Measurements from ENCODE around the gene HSD17B12. TPM values are rescaled to one million over a fixed set of nuclear protein-coding genes. Genes with fewer than 3 reads are reported as not detected.

The HSD17B12 gene
- total and polyA plus RNA-seq, 5 donors: 69.1 to 147 (median 104) TPM

DNA sequence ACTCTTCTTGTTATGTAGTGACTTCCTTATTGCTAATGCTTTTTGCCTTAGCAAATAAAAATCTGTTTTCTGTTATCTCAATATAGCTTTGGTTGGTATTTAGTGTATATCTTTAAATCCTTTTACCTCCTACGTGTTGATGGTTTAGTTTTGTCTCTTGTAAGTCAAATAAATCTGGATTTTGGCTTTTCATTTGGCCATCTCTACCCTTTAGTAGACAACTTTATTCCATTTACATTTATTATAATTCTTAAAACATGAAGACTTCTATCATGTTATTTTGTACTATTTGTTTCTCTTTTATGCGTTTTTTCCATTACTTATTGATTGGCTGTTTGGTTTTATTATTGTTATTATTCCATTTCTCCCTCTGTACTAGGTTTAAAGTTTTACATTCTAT, 180.6 kb downstream of the HSD17B12 start:
- DNase-seq (no peak), ATAC-seq (no peak)
- Histone ChIP-seq H3K27ac (ENCODE audit: low read length) (no peak overlapping the region), H3K9me3 (ENCODE audit: control insufficient read depth, low read length) (no peaks in the 10 kb centered on the region), H3K4me1 (ENCODE audit: control insufficient read depth, insufficient read depth, low read length) (no peaks in the 10 kb centered on the region), H3K27me3 (ENCODE audit: control insufficient read depth, insufficient read depth) (no peaks in the 10 kb centered on the region), H3K4me3 (ENCODE audit: low read length) (no peak overlapping the region)
- WGBS: 77% methylated on average over 2 of the region's 2 CpGs
- intact Hi-C loops (cut with DNase I): no loop called here

- Histone ChIP-seq H3K27me3 (ENCODE audit: control insufficient read depth, insufficient read depth) (no peaks in the 10 kb centered on the region), H3K4me3 (ENCODE audit: low read length) (no peak overlapping the region), H3K9me3 (ENCODE audit: control insufficient read depth, low read length) (no peaks in the 10 kb centered on the region), H3K27ac (ENCODE audit: low read length) (no peak overlapping the region), H3K4me1 (ENCODE audit: control insufficient read depth, insufficient read depth, low read length) (no peaks in the 10 kb centered on the region)
- ATAC-seq: no peak
- DNase-seq: no peak
- intact Hi-C loops (cut with DNase I): no loop called here
- 68% methylated on average over 2 of the region's 2 CpGs for WGBS
Measured at GRCh38 chr11:43866520-43866919, 186.0 kb downstream of the HSD17B12 start.

GRCh38 chr11:43866969-43867368, 186.4 kb downstream of the HSD17B12 start:
- intact Hi-C loops (cut with DNase I): no loop called here
- ATAC-seq: no peak

GRCh38 chr11:43868852-43869567, 188.5 kb downstream of the HSD17B12 start:
- ATAC-seq (peak; percentile 38 to 52), DNase-seq (no peak)
- WGBS: 43% methylated on average over 5 of the region's 5 CpGs
- H3K4me3 ChIP-seq (ENCODE audit: low read length): no peak overlapping the region
- intact Hi-C loops (cut with DNase I): no loop called here
- no peaks in the 10 kb centered on the region for H3K9me3 ChIP-seq (ENCODE audit: control insufficient read depth, low read length)
- H3K27ac ChIP-seq (ENCODE audit: low read length): no peak overlapping the region
- H3K4me1 ChIP-seq (ENCODE audit: control insufficient read depth, insufficient read depth, low read length): no peaks in the 10 kb centered on the region
- no peaks in the 10 kb centered on the region for H3K27me3 ChIP-seq (ENCODE audit: control insufficient read depth, insufficient read depth)

More at GRCh38 chr11:43866969-43867368, 186.4 kb downstream of the HSD17B12 start:
- no peak for DNase-seq
- no peak overlapping the region for H3K4me3 ChIP-seq (ENCODE audit: low read length)
- no peaks in the 10 kb centered on the region for H3K9me3 ChIP-seq (ENCODE audit: control insufficient read depth, low read length)
- H3K27ac ChIP-seq (ENCODE audit: low read length): no peak overlapping the region
- H3K27me3 ChIP-seq (ENCODE audit: control insufficient read depth, insufficient read depth): no peaks in the 10 kb centered on the region
- H3K4me1 ChIP-seq (ENCODE audit: control insufficient read depth, insufficient read depth, low read length): no peaks in the 10 kb centered on the region

DNA sequence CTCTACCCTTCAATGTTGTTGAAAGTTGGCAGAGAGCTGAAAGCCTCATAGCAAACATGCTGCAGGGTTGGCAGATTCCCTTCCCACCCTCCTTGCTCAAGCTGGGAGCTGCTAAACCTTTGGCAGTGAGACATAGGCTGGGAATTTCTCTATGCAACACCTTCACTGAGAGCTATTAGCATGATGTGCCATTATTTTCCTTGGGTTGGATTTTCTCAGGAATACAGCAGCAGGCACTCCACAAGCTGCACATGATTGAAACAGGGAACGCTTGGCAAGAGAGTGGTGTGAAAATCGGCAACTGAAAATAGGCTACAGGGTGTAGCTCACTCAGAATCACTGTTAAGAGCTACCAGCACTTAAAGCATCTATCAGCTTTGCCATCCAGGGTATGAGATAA, 190.5 kb downstream of the HSD17B12 start:
- intact Hi-C loops (cut with DNase I): no loop called here
- Histone ChIP-seq H3K27me3 (ENCODE audit: control insufficient read depth, insufficient read depth) (no peaks in the 10 kb centered on the region), H3K4me3 (ENCODE audit: low read length) (no peak overlapping the region), H3K9me3 (ENCODE audit: control insufficient read depth, low read length) (no peaks in the 10 kb centered on the region), H3K4me1 (ENCODE audit: control insufficient read depth, insufficient read depth, low read length) (no peaks in the 10 kb centered on the region), H3K27ac (ENCODE audit: low read length) (no peak overlapping the region)
- 57% methylated on average over 2 of the region's 2 CpGs for WGBS
- DNase-seq (no peak), ATAC-seq (no peak)

DNA sequence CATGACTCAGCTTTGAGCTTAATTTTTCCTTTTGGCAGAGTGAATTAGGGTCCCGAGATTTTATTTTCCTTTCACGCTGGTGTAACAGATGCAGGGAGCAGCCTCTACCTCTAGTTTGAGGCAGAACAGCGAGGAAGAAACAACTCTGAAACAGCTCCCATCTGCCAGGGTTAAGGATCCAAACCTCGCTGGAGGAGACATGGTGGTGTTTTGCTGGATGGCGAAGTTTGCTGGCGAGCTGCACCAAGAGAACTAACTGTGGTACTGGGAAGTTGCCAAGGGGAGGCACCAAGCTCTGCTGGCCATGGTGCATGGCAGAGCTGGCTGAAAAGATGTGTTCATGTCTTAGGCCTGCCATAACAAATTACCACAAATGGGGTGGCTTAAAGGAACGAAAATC, 192.5 kb downstream of the HSD17B12 start:
- 75% methylated on average over 7 of the region's 7 CpGs for WGBS
- no peaks in the 10 kb centered on the region for H3K4me1 ChIP-seq (ENCODE audit: control insufficient read depth, insufficient read depth, low read length)
- DNase-seq (no peak), ATAC-seq (no peak)
- no peak overlapping the region for H3K27ac ChIP-seq (ENCODE audit: low read length)
- H3K27me3 ChIP-seq (ENCODE audit: control insufficient read depth, insufficient read depth): no peaks in the 10 kb centered on the region
- H3K4me3 ChIP-seq (ENCODE audit: low read length): no peak overlapping the region
- intact Hi-C loops (cut with DNase I): no loop called here
- no peaks in the 10 kb centered on the region for H3K9me3 ChIP-seq (ENCODE audit: control insufficient read depth, low read length)

DNA sequence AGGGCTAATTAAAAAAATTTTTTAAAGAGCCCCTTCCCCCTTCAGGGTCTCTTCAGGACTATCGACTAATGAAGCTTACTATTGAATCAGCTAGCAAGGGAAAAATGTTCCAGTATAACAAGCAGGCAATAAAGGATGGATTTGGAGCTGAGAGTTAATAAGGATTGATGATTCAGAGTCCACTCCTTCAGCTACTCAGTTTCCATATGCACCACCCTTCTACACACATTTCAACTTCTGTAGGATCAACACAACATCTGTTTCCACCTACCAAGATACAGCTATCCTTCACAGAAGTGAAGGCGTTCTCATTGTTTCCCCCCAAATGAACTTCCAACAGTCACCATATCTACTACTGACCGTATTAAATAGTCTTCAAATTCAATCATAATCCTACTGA, 193.5 kb downstream of the HSD17B12 start:
- no peaks in the 10 kb centered on the region for H3K27me3 ChIP-seq (ENCODE audit: control insufficient read depth, insufficient read depth)
- intact Hi-C loops (cut with DNase I): no loop called here
- WGBS: 72% methylated on average over 3 of the region's 3 CpGs
- no peaks in the 10 kb centered on the region for H3K4me1 ChIP-seq (ENCODE audit: control insufficient read depth, insufficient read depth, low read length)
- H3K27ac ChIP-seq (ENCODE audit: low read length): no peak overlapping the region
- no peaks in the 10 kb centered on the region for H3K9me3 ChIP-seq (ENCODE audit: control insufficient read depth, low read length)
- DNase-seq (no peak), ATAC-seq (no peak)
- H3K4me3 ChIP-seq (ENCODE audit: low read length): no peak overlapping the region

DNA sequence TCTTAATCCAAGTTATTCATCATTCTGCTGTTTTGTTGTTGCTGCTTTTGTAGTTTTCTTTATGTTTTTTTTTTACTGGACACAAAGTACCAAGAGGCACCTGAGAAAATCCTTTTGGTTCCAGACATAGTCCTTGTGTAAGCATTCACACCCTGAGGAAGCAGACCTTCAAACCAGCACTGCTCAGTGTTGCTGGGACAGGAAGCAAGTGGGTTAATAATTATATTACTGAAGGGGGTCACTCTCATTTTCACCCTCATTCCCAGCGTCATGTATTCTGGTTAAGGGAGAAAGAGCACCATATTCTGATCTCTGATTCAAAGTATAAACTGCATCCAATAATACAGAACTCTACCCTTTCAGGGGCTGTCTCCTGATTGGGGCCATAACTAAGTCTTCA, 194.2 kb downstream of the HSD17B12 start:
- 22% methylated on average over 1 of the region's 1 CpG for WGBS
- DNase-seq (no peak), ATAC-seq (no peak)
- no peak overlapping the region for H3K4me3 ChIP-seq (ENCODE audit: low read length)
- intact Hi-C loops (cut with DNase I): no loop called here
- no peaks in the 10 kb centered on the region for H3K9me3 ChIP-seq (ENCODE audit: control insufficient read depth, low read length)
- H3K27me3 ChIP-seq (ENCODE audit: control insufficient read depth, insufficient read depth): no peaks in the 10 kb centered on the region
- no peaks in the 10 kb centered on the region for H3K4me1 ChIP-seq (ENCODE audit: control insufficient read depth, insufficient read depth, low read length)
- H3K27ac ChIP-seq (ENCODE audit: low read length): no peak overlapping the region

DNA sequence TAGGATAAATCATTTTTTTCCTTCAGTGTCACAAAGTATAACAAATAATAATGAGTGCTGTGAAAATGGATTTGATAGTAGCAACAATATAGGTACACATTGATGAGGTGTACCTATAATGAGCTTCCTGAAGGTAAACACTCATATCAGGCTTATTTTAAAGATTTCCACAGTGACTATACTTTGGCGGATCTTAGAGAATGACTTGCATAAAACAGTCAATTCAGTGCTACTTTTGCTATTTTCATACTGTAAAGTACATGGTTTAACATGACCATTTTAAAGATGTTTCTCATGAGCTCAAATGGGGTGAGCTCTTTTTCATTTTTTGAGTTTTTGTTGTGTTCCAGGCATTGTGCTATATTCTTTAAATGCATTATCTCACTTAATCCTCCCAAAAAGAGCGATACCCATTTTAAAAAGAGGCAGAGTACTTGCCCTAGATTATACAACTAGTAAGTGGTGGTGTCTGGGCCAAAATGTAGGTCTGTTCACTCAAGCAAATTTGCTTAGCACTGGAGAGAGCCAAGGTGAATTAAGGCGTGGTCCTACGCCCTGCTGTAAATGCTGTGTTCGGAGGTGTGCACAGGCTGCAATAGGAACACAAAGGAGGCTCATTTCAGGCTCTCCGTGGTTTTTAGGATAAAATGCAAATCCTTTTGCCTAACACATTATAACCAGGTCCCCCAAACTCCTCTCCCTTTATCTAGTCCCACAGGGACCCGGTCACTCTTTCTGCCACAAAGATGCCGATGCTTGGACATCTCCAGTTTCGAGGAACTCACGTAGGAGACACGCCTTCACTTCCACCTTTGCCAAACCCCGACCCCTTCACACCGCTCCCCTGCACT, 199.5 kb downstream of the HSD17B12 start:
- H3K9me3 ChIP-seq (ENCODE audit: control insufficient read depth, low read length): no peaks in the 10 kb centered on the region
- 47% methylated on average over 13 of the region's 13 CpGs for WGBS
- no peaks in the 10 kb centered on the region for H3K4me1 ChIP-seq (ENCODE audit: control insufficient read depth, insufficient read depth, low read length)
- H3K27ac ChIP-seq (ENCODE audit: low read length): no peak overlapping the region
- H3K27me3 ChIP-seq (ENCODE audit: control insufficient read depth, insufficient read depth): no peaks in the 10 kb centered on the region
- intact Hi-C loops (cut with DNase I): no loop called here
- ATAC-seq (peak; percentile 10 to 11), DNase-seq (no peak)
- H3K4me3 ChIP-seq (ENCODE audit: low read length): peak overlapping the region; percentile 36

DNA sequence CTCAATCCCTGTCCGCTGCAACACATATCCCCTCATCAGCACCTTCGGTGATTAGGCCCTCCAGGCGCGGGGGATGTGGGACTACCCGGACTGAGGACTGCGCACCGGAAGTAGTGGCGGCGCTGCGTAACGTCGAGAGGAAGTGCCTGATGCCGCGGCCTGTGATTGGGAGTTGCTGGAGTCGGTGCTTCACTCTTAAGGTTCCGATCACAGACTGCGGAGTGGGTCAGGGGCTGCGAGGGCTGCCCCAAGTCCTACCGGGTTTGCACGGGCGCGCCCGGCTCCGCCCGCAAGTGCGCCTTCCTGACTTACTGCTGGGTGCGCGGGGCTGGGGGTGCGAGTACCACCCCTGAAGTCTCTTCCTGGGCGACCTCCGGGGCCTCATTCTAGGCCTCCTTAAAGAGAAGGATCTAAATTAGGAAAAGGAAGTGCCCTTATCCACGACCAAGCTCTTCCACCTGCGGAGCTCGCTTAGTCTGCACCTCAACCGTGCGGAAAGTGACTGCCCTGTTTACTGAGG, 200.2 kb downstream of the HSD17B12 start, which contains the start of gene ALKBH3:
TSS of gene ALKBH3 (plus strand) at position 192 of the 520 bp plus-strand sequence. CDS start 1,822 bp downstream, outside the sequence.
- no peaks in the 10 kb centered on the region for H3K4me1 ChIP-seq (ENCODE audit: control insufficient read depth, insufficient read depth, low read length)
- intact Hi-C loops (cut with DNase I): no loop called here
- DNase-seq: peak; percentile 92 to 96 (median 96)
- H3K27ac ChIP-seq (ENCODE audit: low read length): peak within 1 kb of the TSS; percentile 10
- H3K9me3 ChIP-seq (ENCODE audit: control insufficient read depth, low read length): no peaks in the 10 kb centered on the region
- H3K4me3 ChIP-seq (ENCODE audit: low read length): peak within 1 kb of the TSS; percentile 79
- under 1% methylated on average over 36 of the region's 36 CpGs for WGBS
- peak; percentile 99 to 100 for ATAC-seq
- H3K27me3 ChIP-seq (ENCODE audit: control insufficient read depth, insufficient read depth): no peaks in the 10 kb centered on the region

GRCh38 chr11:43892851-43893250, 212.3 kb downstream of the HSD17B12 start:
- no peaks in the 10 kb centered on the region for H3K27me3 ChIP-seq (ENCODE audit: control insufficient read depth, insufficient read depth)
- intact Hi-C loops (cut with DNase I): loop anchor here in 3 of 4 donors (5.0 to 10.0 kb wide), 2 partner anchors 52 to 144 kb away; partner anchors contain the start of gene C11orf96 (in 1 of the 3)
- WGBS: 32% methylated on average over 3 of the region's 3 CpGs
- no peak overlapping the region for H3K27ac ChIP-seq (ENCODE audit: low read length)
- ATAC-seq: no peak
- H3K4me1 ChIP-seq (ENCODE audit: control insufficient read depth, insufficient read depth, low read length): no peaks in the 10 kb centered on the region
- no peaks in the 10 kb centered on the region for H3K9me3 ChIP-seq (ENCODE audit: control insufficient read depth, low read length)
- H3K4me3 ChIP-seq (ENCODE audit: low read length): no peak overlapping the region
- DNase-seq: no peak
